HG02610 (cell line): ENCODE measurements around the gene RPL18.
"Not testable (repeated sequence)": the region's sequence is repeated elsewhere in the genome, so short reads cannot be mapped to it uniquely, and the experiment has no call there.

ENCODE experiments used
- ATAC-seq: cut with Tn5 transposase; IDR thresholded peaks from one replicate; pipeline ENCODE4 v1.9.1; 2021; ENCODE audit warnings: mild to moderate bottlenecking, moderate library complexity; ENCODE audit not compliant: unreplicated experiment

Gene RPL18

GRCh38 chr19:48588670-48589401 is 30.1 kb downstream of the RPL18 start:
- ATAC-seq = no peak

GRCh38 chr19:48587387-48587786 is 31.6 kb downstream of the RPL18 start:
- no peak for ATAC-seq

- no peak for ATAC-seq
Measured at GRCh38 chr19:48582168-48582567, 36.8 kb downstream of the RPL18 start.

DNA sequence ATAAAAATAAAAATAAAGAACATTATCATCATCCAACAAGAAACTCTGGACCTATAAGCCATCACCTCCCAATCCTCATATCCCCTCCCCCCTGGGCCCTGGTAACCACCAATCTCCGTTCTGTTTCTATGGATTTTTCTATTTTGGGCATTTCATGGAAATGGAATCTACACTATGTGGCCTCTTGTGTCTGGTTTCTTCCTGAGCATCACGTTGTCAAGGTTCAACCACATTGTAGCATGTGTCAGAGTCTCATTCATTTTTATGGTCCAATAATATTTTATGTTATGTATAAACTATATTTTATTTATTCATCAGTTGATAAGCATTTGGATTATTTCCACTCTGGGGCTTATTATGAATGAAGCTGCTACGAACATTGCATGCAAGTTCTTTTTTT is 40.1 kb downstream of the RPL18 start:
- ATAC-seq = no peak

GRCh38 chr19:48577908-48578307 is 41.1 kb downstream of the RPL18 start:
- not testable (repeated sequence) for ATAC-seq

GRCh38 chr19:48575931-48576622 is 42.9 kb downstream of the RPL18 start:
- no peak for ATAC-seq

DNA sequence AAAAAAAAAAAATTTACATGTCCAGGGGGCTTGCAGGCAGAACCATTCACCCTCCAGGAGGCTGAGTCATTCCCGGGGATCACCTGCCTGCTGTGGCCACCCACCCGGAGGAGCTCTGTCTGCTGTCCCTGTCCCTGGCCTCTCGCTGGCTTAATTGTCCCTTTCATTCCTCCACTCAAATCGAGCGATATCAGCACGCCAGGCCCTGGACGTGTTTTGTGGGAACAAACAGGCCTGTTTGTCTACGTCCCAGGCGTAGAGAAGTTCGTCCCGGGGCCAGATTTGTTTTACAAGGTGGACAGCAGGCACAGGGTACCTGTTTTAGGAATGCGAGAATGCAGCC is 45.8 kb downstream of the RPL18 start:
- no peak for ATAC-seq

DNA sequence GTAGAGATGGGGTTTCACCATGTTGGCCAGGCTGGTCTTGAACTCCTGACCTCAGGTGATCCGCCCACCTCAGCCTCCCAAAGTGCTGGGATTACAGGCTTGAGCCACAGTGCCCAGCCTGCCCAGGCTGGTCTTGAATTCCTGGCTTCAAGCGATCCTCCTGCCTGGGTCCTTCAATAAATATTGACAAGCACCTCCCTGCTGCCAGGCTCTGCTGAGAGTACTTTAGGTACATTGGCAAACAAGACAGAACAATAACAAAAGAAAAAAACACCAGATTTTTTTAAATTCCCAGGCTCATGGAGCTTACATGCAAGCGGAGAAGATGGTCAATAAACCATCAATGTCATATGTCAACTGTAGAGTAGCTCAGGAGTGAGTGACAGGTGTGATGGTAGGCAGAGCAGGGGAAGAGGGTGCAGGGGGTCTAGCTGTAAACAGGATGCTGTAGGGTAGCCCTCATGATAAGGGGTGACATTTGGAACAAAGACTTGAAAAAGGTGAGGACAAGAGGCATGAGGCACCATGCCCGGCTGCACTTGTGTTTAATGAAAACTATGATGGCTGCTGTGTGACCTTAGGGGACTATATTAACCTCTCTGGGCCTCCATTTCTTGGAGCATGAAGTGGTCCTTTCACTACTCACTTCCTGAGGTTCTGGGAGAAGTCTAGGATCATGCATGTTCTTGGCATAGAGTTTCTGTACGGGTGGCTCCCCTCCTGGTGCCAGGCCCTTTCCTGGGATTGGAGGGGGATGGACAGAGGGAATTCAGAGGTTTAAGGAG is 47.4 kb downstream of the RPL18 start:
- ATAC-seq = no peak

- no peak for ATAC-seq
Measured at GRCh38 chr19:48569814-48570213, 49.2 kb downstream of the RPL18 start.

- no peak for ATAC-seq
Measured at GRCh38 chr19:48568345-48568886, 50.6 kb downstream of the RPL18 start.
